Vagina (tissue), 2 donors: ENCODE results near the gene PERM1.

Experiments used
- CTCF ChIP-seq, 3 experiments: fragments of 450-650 bp in 2 of 3; fragments of 200-600 bp in 1 of 3; sonication (generic) in 1 of 3; IDR thresholded peaks; one replicate each; pipeline ENCODE4 v1.5.1; 2017 to 2019; ENCODE audit warnings: antibody characterized with exemption in 3 of 3, mild to moderate bottlenecking in 2 of 3, moderate library complexity in 2 of 3
- POLR2A ChIP-seq, 2 donors: fragments of 450-650 bp; IDR thresholded peaks; one replicate each; pipeline ENCODE4 v1.6.1; 2017; ENCODE audit warnings: antibody characterized with exemption in 2 of 2, mild to moderate bottlenecking in 2 of 2, moderate library complexity in 2 of 2

DNA sequence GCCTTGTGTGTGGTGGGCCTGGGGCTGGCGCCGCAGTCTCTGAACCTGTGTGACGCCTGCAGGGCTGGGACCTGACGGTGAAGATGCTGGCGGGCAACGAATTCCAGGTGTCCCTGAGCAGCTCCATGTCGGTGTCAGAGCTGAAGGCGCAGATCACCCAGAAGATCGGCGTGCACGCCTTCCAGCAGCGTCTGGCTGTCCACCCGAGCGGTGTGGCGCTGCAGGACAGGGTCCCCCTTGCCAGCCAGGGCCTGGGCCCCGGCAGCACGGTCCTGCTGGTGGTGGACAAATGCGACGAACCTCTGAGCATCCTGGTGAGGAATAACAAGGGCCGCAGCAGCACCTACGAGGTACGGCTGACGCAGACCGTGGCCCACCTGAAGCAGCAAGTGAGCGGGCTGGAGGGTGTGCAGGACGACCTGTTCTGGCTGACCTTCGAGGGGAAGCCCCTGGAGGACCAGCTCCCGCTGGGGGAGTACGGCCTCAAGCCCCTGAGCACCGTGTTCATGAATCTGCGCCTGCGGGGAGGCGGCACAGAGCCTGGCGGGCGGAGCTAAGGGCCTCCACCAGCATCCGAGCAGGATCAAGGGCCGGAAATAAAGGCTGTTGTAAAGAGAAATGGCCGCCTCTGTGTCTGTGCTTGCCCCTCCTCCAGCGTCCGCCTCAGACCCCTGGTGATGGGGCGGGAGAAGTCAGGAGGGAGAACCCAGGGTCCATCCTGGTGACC, 32.2 kb upstream of the PERM1 start:
- TF ChIP-seq CTCF (IDR thresholded peaks at IDR 0.05) (no peak), POLR2A (IDR thresholded peaks at IDR 0.05) (no peak)
